HepG2 (cell line): ENCODE data around the gene ARFIP1. TPM values are rescaled to one million over a fixed set of nuclear protein-coding genes. Genes with fewer than 3 reads are reported as not detected.

Experiments
- ATAC-seq: fragments of 200-7000 bp; cut with Tn5 transposase; 3 replicates; pipeline ENCODE4 v1.9.1; 2020; ENCODE audit warnings: mild to moderate bottlenecking, moderate library complexity
- BruUV-seq: library from RNA; stranded (reverse); fragments of 400-500 nt; replicated peaks from 2 replicates; lab custom pipeline; 2021; lab: Mats Ljungman, UMichigan
- CTCF ChIA-PET: fragments of 300-600 bp; formaldehyde crosslinking; extraction: SDS; loops from one replicate; lab custom pipeline; 2021; ENCODE audit warnings: low total read pairs, inconsistent platforms, low intra/inter-chr PET ratio; lab: Yijun Ruan, JAX
- POLR2A ChIA-PET: fragments of 350-600 bp; sonication (Branson Sonifier 250); formaldehyde crosslinking; loops from one replicate; lab custom pipeline; 2020; ENCODE audit warnings: antibody characterized with exemption, inconsistent platforms; lab: Yijun Ruan, JAX
- DNase-seq: peaks from one replicate; pipeline ENCODE4 v3.0.0-alpha.2; 2015; ENCODE audit warnings: low spot score
- FAIRE-seq: peaks from 3 replicates; lab custom pipeline; 2011; peaks lifted over from hg19 to GRCh38; lab: Jason Lieb, UNC
- H2AFZ ChIP-seq: one replicate; pipeline ENCODE4 v1.6.1; 2011; ENCODE audit warnings: low read length, inconsistent platforms
- H3K27ac ChIP-seq: fragments of 300-600 bp; 3 replicates; pipeline ENCODE4 v1.8.0; 2011; ENCODE audit warnings: mixed run types, mild to moderate bottlenecking, mixed read lengths, low read length, inconsistent platforms; ENCODE audit not compliant: insufficient read depth; ENCODE audit errors: extremely low read length
- H3K27me3 ChIP-seq, 2 experiments: fragments of 200-600 bp in 1 of 2; 2 replicates in 1 of 2; 3 replicates in 1 of 2; pipeline versions ENCODE4 v1.6.0 to v1.8.0; 2011; ENCODE audit warnings: low read length in 2 of 2, mild to moderate bottlenecking in 2 of 2, moderate library complexity in 2 of 2, inconsistent platforms in 1 of 2; ENCODE audit not compliant: insufficient read depth in 2 of 2, control insufficient read depth in 1 of 2
- H3K36me3 ChIP-seq, 2 experiments: fragments of 200-600 bp in 1 of 2; replicated peaks in 1 of 2; 2 replicates in 1 of 2; 3 replicates in 1 of 2; pipeline versions ENCODE4 v1.5.1 to v1.8.0; 2011; ENCODE audit warnings: low read length in 2 of 2, inconsistent platforms in 1 of 2; ENCODE audit not compliant: insufficient read depth in 2 of 2, control insufficient read depth in 1 of 2
- H3K4me1 ChIP-seq: 2 replicates; pipeline ENCODE4 v1.5.1; 2012; ENCODE audit warnings: low read length, inconsistent platforms; ENCODE audit not compliant: insufficient read depth
- H3K4me2 ChIP-seq: 2 replicates; pipeline ENCODE4 v1.6.0; 2011; ENCODE audit warnings: low read depth, low read length, inconsistent platforms
- H3K4me3 ChIP-seq, 3 experiments: fragments of 200-600 bp in 1 of 3; sonication (generic), shearing (Covaris generic) in 1 of 3; replicated peaks in 1 of 3; 2 replicates each; pipeline ENCODE4 v1.5.1; 2011 to 2016; ENCODE audit warnings: low read length in 3 of 3, inconsistent platforms in 2 of 3, low read depth in 2 of 3, mild to moderate bottlenecking in 2 of 3, control low read depth in 1 of 3, mixed read lengths in 1 of 3; ENCODE audit not compliant: insufficient read depth in 1 of 3
- H3K79me2 ChIP-seq: one replicate; pipeline ENCODE4 v1.6.1; 2011; ENCODE audit warnings: low read length, inconsistent platforms; ENCODE audit not compliant: insufficient read depth
- H3K9ac ChIP-seq: 2 replicates; pipeline ENCODE4 v1.6.0; 2011; ENCODE audit warnings: mild to moderate bottlenecking, low read depth, low read length, inconsistent platforms; ENCODE audit not compliant: insufficient read depth
- H3K9me3 ChIP-seq: 2 replicates; pipeline ENCODE4 v1.5.1; 2012; ENCODE audit warnings: mild to moderate bottlenecking, low read length
- H4K20me1 ChIP-seq: 2 replicates; pipeline ENCODE4 v1.6.0; 2011; ENCODE audit warnings: inconsistent platforms, mild to moderate bottlenecking, low read length, moderate library complexity; ENCODE audit not compliant: insufficient read depth
- CHD2 ChIP-seq: IDR thresholded peaks from 2 replicates; pipeline ENCODE4 v1.6.1; 2011; ENCODE audit warnings: low read depth, low read length, improper control_type of control experiment
- DZIP1 ChIP-seq: sonication (generic); formaldehyde crosslinking; IDR thresholded peaks from 2 replicates; pipeline ENCODE4 v1.5.0; 2020; ENCODE audit warnings: mild to moderate bottlenecking, missing genetic modification reagents
- EHMT2 ChIP-seq: fragments of 200-600 bp; sonication (generic); IDR thresholded peaks from 2 replicates; pipeline ENCODE4 v1.7.0; 2017; ENCODE audit warnings: antibody characterized with exemption, low read depth, low read length, borderline replicate concordance
- HDAC2 ChIP-seq: sonication (generic); formaldehyde crosslinking; IDR thresholded peaks from 2 replicates; pipeline ENCODE4 v1.4.0; 2020; ENCODE audit warnings: missing genetic modification reagents
- PRDM10 ChIP-seq: sonication (generic); formaldehyde crosslinking; IDR thresholded peaks from 2 replicates; pipeline ENCODE4 v1.4.0; 2020; ENCODE audit warnings: low read depth, missing genetic modification reagents
- SOX5 ChIP-seq: IDR thresholded peaks from 2 replicates; pipeline ENCODE4 v1.6.1; 2016; ENCODE audit warnings: borderline replicate concordance
- ZNF549 ChIP-seq: sonication (generic); formaldehyde crosslinking; IDR thresholded peaks from 2 replicates; pipeline ENCODE4 v1.5.0; 2020; ENCODE audit warnings: missing genetic modification reagents
- ZNF607 ChIP-seq: sonication (generic); formaldehyde crosslinking; IDR thresholded peaks from 2 replicates; pipeline ENCODE4 v1.5.1; 2020; ENCODE audit warnings: missing genetic modification reagents, mild to moderate bottlenecking, borderline replicate concordance
- ZNF772 ChIP-seq: sonication (generic); formaldehyde crosslinking; IDR thresholded peaks from 2 replicates; pipeline ENCODE4 v1.5.0; 2020; ENCODE audit warnings: mild to moderate bottlenecking, missing genetic modification reagents
- ZSCAN25 ChIP-seq: sonication (generic); formaldehyde crosslinking; IDR thresholded peaks from 2 replicates; pipeline ENCODE4 v1.8.0; 2022; ENCODE audit warnings: mild to moderate bottlenecking, missing genetic modification reagents
- WGBS: methylation state at CpG from one replicate; pipeline ENCODE4 v1.1.6; 2017; ENCODE audit warnings: low lambda C conversion rate; 5-methylcytosine and 5-hydroxymethylcytosine counted together
- in situ Hi-C: cut with HindIII; loops from 2 replicates; pipeline ENCODE4 v1.10.0; 2017; ENCODE audit warnings: low pct_unique_long_range_greater_than_20kb; ENCODE audit not compliant: extremely low pct_ligation_motif_present
- intact Hi-C: fragments of 100-400 bp; cut with micrococcal nuclease; formaldehyde crosslinking; loops from one replicate; pipeline ENCODE4 v1.10.0; 2022; ENCODE audit not compliant: unreplicated experiment
- polyA plus RNA-seq, 8 experiments: library from polyadenylated mRNA; depleted of rRNA in 3 of 8; stranded (reverse) in 7 of 8; unstranded in 1 of 8; fragments of >200 nt; fragmentation: Illumina TruSeq in 4 of 8; extraction: Trizol in 4 of 8; gene quantifications; 2 replicates each; pipeline versions ENCODE4 v1.2.1 to v1.2.3, GENCODE V29; 2011 to 2016; ENCODE audit warnings: low read depth in 4 of 8, missing spikeins in 1 of 8, mixed read lengths in 1 of 8; ENCODE audit not compliant: insufficient read depth in 1 of 8
- total RNA-seq, 5 experiments: library from RNA; depleted of rRNA; stranded (reverse); fragments of >200 nt; fragmentation: Illumina TruSeq; extraction: Trizol; gene quantifications; 2 replicates each; pipeline ENCODE4 v1.2.3, GENCODE V29; 2016; ENCODE audit warnings: low read depth in 1 of 5

ARFIP1 gene
- total and polyA plus RNA-seq, 2 of the 13 experiments (the other 11 are each of a cell fraction or from before 2014, with no cell fraction given) = 9.9 to 27.7 TPM

GRCh38 chr4:152909901-152910300 lies 130.1 kb downstream of the ARFIP1 start (continued):
- no peak for TF ChIP-seq DZIP1 (CRISPR knock-in tag)
- no peak for TF ChIP-seq PRDM10
- TF ChIP-seq ZSCAN25 (CRISPR knock-in tag) = no peak
- TF ChIP-seq SOX5 = no peak
- no peak for TF ChIP-seq ZNF772
- no peak for TF ChIP-seq ZNF607 (CRISPR knock-in tag)
- TF ChIP-seq CHD2 = no peak

GRCh38 chr4:152910521-152910920 lies 130.8 kb downstream of the ARFIP1 start:
- intact Hi-C loops = no loop called here
- Histone ChIP-seq H3K27ac (no peak overlapping the region), H2AFZ (no peak overlapping the region), H3K9me3 (no peaks in the 10 kb centered on the region), H3K79me2 (no peaks in the 10 kb centered on the region), H3K27me3 (no peaks in the 10 kb centered on the region)
- no TSS peak for BruUV-seq
- TF ChIP-seq HDAC2 (CRISPR knock-in tag) = no peak
- TF ChIP-seq EHMT2 = no peak
- no peak for TF ChIP-seq ZNF549
- TF ChIP-seq, all 625 proteins: peak for 0
- H3K36me3 ChIP-seq = no peaks in the 10 kb centered on the region
- in situ Hi-C loops = no loop called here
- no peak for DNase-seq
- FAIRE-seq = no peak
- H4K20me1 ChIP-seq = no peaks in the 10 kb centered on the region
- no peak overlapping the region for H3K9ac ChIP-seq
- WGBS = 65% methylated on average over 3 of the region's 3 CpGs
- H3K4me3 ChIP-seq = no peak overlapping the region
- CTCF ChIA-PET = no interaction called here
- ATAC-seq = no peak
- POLR2A ChIA-PET = no interaction called here
- no peak overlapping the region for H3K4me2 ChIP-seq
- no peaks in the 10 kb centered on the region for H3K4me1 ChIP-seq
